Heart left ventricle (tissue), 16 donors: Measurements from ENCODE around the gene BBS4. TPM values are rescaled to one million over a fixed set of nuclear protein-coding genes. Genes with fewer than 3 reads are reported as not detected.
"Not testable (repeated sequence)": the region's sequence is repeated elsewhere in the genome, so short reads cannot be mapped to it uniquely, and the experiment has no call there.

Experiments used
- ATAC-seq, 4 donors: fragments of 200-7000 bp; cut with Tn5 transposase; one replicate each; pipeline ENCODE4 v1.9.1; 2020 to 2022; ENCODE audit warnings: moderate library complexity in 4 of 4, mild to moderate bottlenecking in 3 of 4, moderate number of reproducible peaks in 1 of 4
- DNase-seq, 5 donors: peaks; one replicate each; pipeline ENCODE4 v3.0.0-alpha.2; 2020
- H3K27ac ChIP-seq, 12 donors: fragments of 200-600 bp; sonication (generic) in 4 of 12; one replicate each; pipeline versions ENCODE4 v1.5.0 to v1.8.0; 2016 to 2022; ENCODE audit warnings: mild to moderate bottlenecking in 2 of 12
- H3K27me3 ChIP-seq, 9 donors: fragments of 200-600 bp; sonication (generic) in 2 of 9; one replicate each; pipeline versions ENCODE4 v1.5.1 to v1.8.0; 2016 to 2022; ENCODE audit warnings: mild to moderate bottlenecking in 3 of 9
- H3K36me3 ChIP-seq, 9 donors: fragments of 200-600 bp; sonication (generic) in 2 of 9; one replicate each; pipeline versions ENCODE4 v1.5.0 to v1.8.0; 2018 to 2022; ENCODE audit warnings: mild to moderate bottlenecking in 2 of 9
- H3K4me1 ChIP-seq, 12 donors: fragments of 200-600 bp; sonication (generic) in 4 of 12; one replicate each; pipeline versions ENCODE4 v1.5.0 to v1.8.0; 2016 to 2022; ENCODE audit warnings: mild to moderate bottlenecking in 3 of 12
- H3K4me3 ChIP-seq, 12 donors: fragments of 200-600 bp; sonication (generic) in 4 of 12; one replicate each; pipeline versions ENCODE4 v1.5.0 to v1.8.0; 2017 to 2022; ENCODE audit warnings: mild to moderate bottlenecking in 9 of 12, moderate library complexity in 4 of 12
- H3K9me3 ChIP-seq, 12 donors: fragments of 200-600 bp; sonication (generic) in 4 of 12; one replicate each; pipeline versions ENCODE4 v1.5.0 to v1.8.0; 2016 to 2022; ENCODE audit warnings: mild to moderate bottlenecking in 1 of 12
- CTCF ChIP-seq, 12 donors: fragments of 200-600 bp; sonication (generic) in 4 of 12; IDR thresholded peaks; one replicate each; pipeline versions ENCODE4 v1.5.0 to v1.8.0; 2018 to 2022; ENCODE audit warnings: antibody characterized with exemption in 12 of 12, mild to moderate bottlenecking in 5 of 12
- POLR2A ChIP-seq, 2 donors: fragments of 450-650 bp; IDR thresholded peaks; one replicate each; pipeline ENCODE4 v1.6.1; 2017; ENCODE audit warnings: antibody characterized with exemption in 2 of 2, mild to moderate bottlenecking in 2 of 2, moderate library complexity in 2 of 2
- WGBS, 4 donors: extraction: QIAGEN DNeasy Blood & Tissue Kit in 2 of 4; methylation state at CpG; one replicate each; pipeline versions ENCODE4 v1.1.5 to v1.1.7; 2013 to 2018; 5-methylcytosine and 5-hydroxymethylcytosine counted together
- intact Hi-C, 10 donors: fragments of 100-400 bp; cut with DNase I; formaldehyde crosslinking; loops; one replicate each; pipeline versions ENCODE4 v1.11.1 to v1.14.2; 2022
- long read RNA-seq, 3 donors: library from polyadenylated mRNA; unstranded; transcript quantifications; one replicate each; pipeline ENCODE4 v2.0.0, GENCODE V29; 2020 to 2021
- polyA plus RNA-seq, 2 donors: library from polyadenylated mRNA; stranded (reverse); fragments of 200-250 nt; gene quantifications; one replicate each; pipeline ENCODE4 v1.2.3, GENCODE V29; 2013
- total RNA-seq, 9 donors: library from RNA; depleted of rRNA in 2 of 9; stranded (reverse); fragments of >200 nt in 2 of 9; fragmentation: NEBNext Ultra II Directional in 3 of 9; extraction: Animal tissue kit (Norgen Biotek cat#: 25700) in 3 of 9; gene quantifications; one replicate each; pipeline versions ENCODE4 v1.1.0 to v1.2.4, GENCODE V29; 2016 to 2023
- donor health status: ischemic (EF 13 %, LVEDD 7.1; RV severe dilation, severe dysfunction).
- donor health status: healthy with polysubstance abuse.
- donor health status: DM: no; HTN: yes; CAD: no.
- donor health status: DM: no; HTN: no; CAD: no.
- donor health status: ischemic (EF 25% LVEDD 6.9; RV normal size, moderate dysfunction).
- donor health status: ischemic (EF 25% LVEDD 5.7; RV mildly dilated, moderate dysfunction).
- donor health status: healthy.
- donor health status: DM: yes; HTN: yes; CAD: no.
- donor health status: ischemic (EF 35%, LVEDD 5.7; RV mildly dilated, moderate dysfunction).
- donor health status: nonischemic (EF 11% LVEDD 7.7; RV severe dilation, severe dysfunction).
- donor health status: DM: yes; HTN: yes; CAD: no.
- donor health status: PGD.
- donor health status: ischemic (EF 29% LVEDD 5.4; RV normal size, mild dysfunction).
- donor health status: nonischemic (EF 23%, LVEDD 6.1; RV moderate dilation, normal function).

The BBS4 gene
- total RNA-seq, result 10 to 100 TPM in 6 of 9 donors, 1 to 10 TPM in 3; 5.9 to 19.4 (median 13.1) TPM
- 10 to 100 TPM in 1 of 2 donors, 1 to 10 TPM in 1; 5.5 to 12.7 TPM for polyA plus RNA-seq
- long read RNA-seq, donor 1, transcript BBS4-201 (16 exons, 2,490 nt), result major isoform, 9 of 13 reads
- long read RNA-seq, donor 1, partial matches to known transcripts, result 1 of 13 reads
- long read RNA-seq, donor 1, other reads (novel, unspliced or antisense), result 3 of 13 reads
- long read RNA-seq, donor 2, transcript BBS4-201 (16 exons, 2,490 nt), result major isoform, 46 of 61 reads
- long read RNA-seq, donor 2, partial matches to known transcripts, result 1 of 61 reads
- long read RNA-seq, donor 2, other reads (novel, unspliced or antisense), result 14 of 61 reads
- long read RNA-seq, donor 3, transcript BBS4-201 (16 exons, 2,490 nt), result major isoform, 9 of 12 reads
- long read RNA-seq, donor 3, partial matches to known transcripts, result 0 of 12 reads
- long read RNA-seq, donor 3, other reads (novel, unspliced or antisense), result 2 of 12 reads

GRCh38 chr15:72685925-72686794 is at the start of gene BBS4, which contains the start of gene HIGD2B:
BBS4 (plus strand) TSS chr15:72686207; CDS start chr15:72686228, 21 bp downstream.
HIGD2B (minus strand) TSS chr15:72686182; CDS start chr15:72676374, 9,808 bp downstream.
- Histone ChIP-seq H3K9me3 (no peaks in the 10 kb centered on the region), H3K36me3 (no peaks in the 10 kb centered on the region), H3K27me3 (no peaks in the 10 kb centered on the region), H3K4me1 (peaks cover 0 to 14% (median 8%) of the 10 kb centered on the region in 12 donors), H3K4me3 (peak within 1 kb of the TSS; percentile 41 to 91 (median 67)), H3K27ac (peak within 1 kb of the TSS; percentile 69 to 96 (median 85))
- peak; percentile 96 to 99 (median 98) for ATAC-seq
- intact Hi-C loops, result loop anchor here in 1 of 10 donors (10.0 kb wide), 2 partner anchors 81 to 211 kb away; partner anchors contain the start of gene ARIH1
- no peak for TF ChIP-seq CTCF (IDR thresholded peaks at IDR 0.05)
- TF ChIP-seq POLR2A (IDR thresholded peaks at IDR 0.05), result peak in 1 of 2 donors; percentile 65
- WGBS, 4 donors, result 0 to 1% (median 0%) methylated on average over 34 to 49 of the region's 49 CpGs
- DNase-seq, result peak; percentile 87 to 91 (median 89)

- H3K9me3 ChIP-seq, intact Hi-C loops, H3K36me3 ChIP-seq, H3K27me3 ChIP-seq, H3K4me1 ChIP-seq: not testable (repeated sequence)
- Histone ChIP-seq H3K4me3 (peak overlapping the region in 11 of 12 donors; percentile 13 to 57 (median 40)), H3K27ac (peak overlapping the region in 1 of 12 donors; percentile 42)
- WGBS, 4 donors, result 1 to 20% (median 2%) methylated on average over 5 to 24 of the region's 43 CpGs; no CpG with 5 or more reads in 1 of the 4 donors
- peak; percentile 78 to 84 (median 80) for DNase-seq
- ATAC-seq, result peak; percentile 91 to 95 (median 91)
Measured at GRCh38 chr15:72636519-72637282, 49.3 kb upstream of the BBS4 start.

- intact Hi-C loops, result not testable (repeated sequence)
Measured at GRCh38 chr15:72639759-72640483, 46.1 kb upstream of the BBS4 start.

GRCh38 chr15:72642271-72642670 is 43.7 kb upstream of the BBS4 start:
- ATAC-seq, H3K4me3 ChIP-seq, H3K36me3 ChIP-seq, H3K9me3 ChIP-seq, DNase-seq, H3K27me3 ChIP-seq, intact Hi-C loops, H3K4me1 ChIP-seq, H3K27ac ChIP-seq: not testable (repeated sequence)
- no CpG with 5 or more reads among the region's 2 CpGs for WGBS, 4 donors

More at GRCh38 chr15:72639759-72640483, 46.1 kb upstream of the BBS4 start:
- not testable (repeated sequence) for H3K27ac ChIP-seq, H3K36me3 ChIP-seq, H3K4me3 ChIP-seq, H3K27me3 ChIP-seq, ATAC-seq, H3K4me1 ChIP-seq, H3K9me3 ChIP-seq, DNase-seq
- WGBS, 4 donors, result no CpG with 5 or more reads among the region's 26 CpGs

- H3K9me3 ChIP-seq, H3K27me3 ChIP-seq: not testable (repeated sequence)
Measured at GRCh38 chr15:72648631-72649253, 37.3 kb upstream of the BBS4 start.

GRCh38 chr15:72654397-72654796 is 31.6 kb upstream of the BBS4 start, which contains the start of gene GOLGA6B:
GOLGA6B (plus strand) TSS chr15:72654697; CDS start chr15:72654738, 41 bp downstream.
- WGBS, 4 donors, result no CpG with 5 or more reads among the region's 7 CpGs
- intact Hi-C loops, H3K27me3 ChIP-seq, H3K4me3 ChIP-seq, H3K4me1 ChIP-seq, DNase-seq, H3K36me3 ChIP-seq, ATAC-seq, H3K9me3 ChIP-seq, H3K27ac ChIP-seq: not testable (repeated sequence)

More at GRCh38 chr15:72648631-72649253, 37.3 kb upstream of the BBS4 start:
- H3K4me1 ChIP-seq, intact Hi-C loops, DNase-seq, H3K4me3 ChIP-seq, H3K27ac ChIP-seq, ATAC-seq, H3K36me3 ChIP-seq: not testable (repeated sequence)
- WGBS, 4 donors, result 63 to 85% (median 80%) methylated on average over 7 to 8 of the region's 10 CpGs

GRCh38 chr15:72656014-72656413 is 30.0 kb upstream of the BBS4 start:
- H3K4me1 ChIP-seq, H3K9me3 ChIP-seq, H3K27ac ChIP-seq, ATAC-seq, intact Hi-C loops, H3K36me3 ChIP-seq, H3K27me3 ChIP-seq, H3K4me3 ChIP-seq, DNase-seq: not testable (repeated sequence)
- WGBS, 4 donors, result no CpG with 5 or more reads among the region's 3 CpGs

GRCh38 chr15:72661081-72661480 is 24.9 kb upstream of the BBS4 start:
- H3K4me1 ChIP-seq, H3K4me3 ChIP-seq, DNase-seq, ATAC-seq, H3K36me3 ChIP-seq, intact Hi-C loops, H3K27me3 ChIP-seq, H3K9me3 ChIP-seq, H3K27ac ChIP-seq: not testable (repeated sequence)
- WGBS, 4 donors, result 81 to 87% (median 84%) methylated on average over 8 to 10 of the region's 10 CpGs
